ENCODE data around the gene KCNMA1.

KCNMA1 gene

DNA sequence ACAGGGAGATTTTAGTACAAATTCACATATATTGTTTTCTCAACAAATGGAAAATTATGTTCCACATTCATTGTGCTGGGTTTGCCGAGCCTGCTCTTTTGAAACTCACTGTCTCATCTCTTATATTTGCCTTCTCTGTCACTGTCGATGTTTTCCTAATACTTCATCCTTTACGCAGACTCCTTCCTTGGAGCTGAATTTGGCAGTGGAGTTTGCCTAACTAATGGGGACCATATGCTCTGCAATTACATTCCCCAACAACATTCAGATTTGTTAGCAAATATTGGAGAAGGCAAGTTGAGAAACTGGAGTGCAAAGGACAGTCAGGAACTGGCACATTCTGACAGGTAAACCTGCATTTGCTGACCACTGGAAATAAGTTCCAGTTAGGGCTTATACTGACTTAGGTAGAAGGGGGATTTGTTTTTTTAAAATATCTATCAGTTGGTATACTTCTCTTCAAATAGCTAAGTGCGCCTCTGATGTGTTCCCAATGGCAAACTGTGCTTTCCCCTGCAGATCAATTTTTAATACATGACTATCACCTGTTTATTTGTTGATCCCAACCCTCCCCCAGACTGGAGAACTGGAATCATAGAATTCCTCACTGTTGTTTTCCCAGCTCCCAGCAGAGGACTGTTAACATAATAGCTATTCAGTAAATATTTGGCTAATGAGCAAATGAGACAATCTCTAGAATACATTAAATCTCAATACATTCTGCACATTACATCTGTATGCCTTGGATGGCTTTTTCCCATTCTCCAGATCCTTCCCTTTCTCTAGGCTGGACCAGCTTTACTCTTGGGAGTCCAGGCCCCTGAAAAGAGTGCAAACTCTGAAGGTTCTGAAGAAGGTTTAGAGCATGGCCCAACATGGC is 769.3 kb downstream of the KCNMA1 start:
- DNase-seq (ENCODE audit: low read depth), result no peak
- TF ChIP-seq MYC (IDR thresholded peaks at IDR 0.05; ENCODE audit: low read depth, low read length) (no peak), POLR2A (IDR thresholded peaks at IDR 0.05; ENCODE audit: extremely low read depth, insufficient read length) (no peak)
- TF ChIP-seq, protein P1, sequence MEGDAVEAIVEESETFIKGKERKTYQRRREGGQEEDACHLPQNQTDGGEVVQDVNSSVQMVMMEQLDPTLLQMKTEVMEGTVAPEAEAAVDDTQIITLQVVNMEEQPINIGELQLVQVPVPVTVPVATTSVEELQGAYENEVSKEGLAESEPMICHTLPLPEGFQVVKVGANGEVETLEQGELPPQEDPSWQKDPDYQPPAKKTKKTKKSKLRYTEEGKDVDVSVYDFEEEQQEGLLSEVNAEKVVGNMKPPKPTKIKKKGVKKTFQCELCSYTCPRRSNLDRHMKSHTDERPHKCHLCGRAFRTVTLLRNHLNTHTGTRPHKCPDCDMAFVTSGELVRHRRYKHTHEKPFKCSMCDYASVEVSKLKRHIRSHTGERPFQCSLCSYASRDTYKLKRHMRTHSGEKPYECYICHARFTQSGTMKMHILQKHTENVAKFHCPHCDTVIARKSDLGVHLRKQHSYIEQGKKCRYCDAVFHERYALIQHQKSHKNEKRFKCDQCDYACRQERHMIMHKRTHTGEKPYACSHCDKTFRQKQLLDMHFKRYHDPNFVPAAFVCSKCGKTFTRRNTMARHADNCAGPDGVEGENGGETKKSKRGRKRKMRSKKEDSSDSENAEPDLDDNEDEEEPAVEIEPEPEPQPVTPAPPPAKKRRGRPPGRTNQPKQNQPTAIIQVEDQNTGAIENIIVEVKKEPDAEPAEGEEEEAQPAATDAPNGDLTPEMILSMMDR (IDR thresholded peaks at IDR 0.05; ENCODE audit: low read depth, low read length), result no peak
- TF ChIP-seq, protein P2, sequence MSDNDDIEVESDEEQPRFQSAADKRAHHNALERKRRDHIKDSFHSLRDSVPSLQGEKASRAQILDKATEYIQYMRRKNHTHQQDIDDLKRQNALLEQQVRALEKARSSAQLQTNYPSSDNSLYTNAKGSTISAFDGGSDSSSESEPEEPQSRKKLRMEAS (IDR thresholded peaks at IDR 0.05; ENCODE audit: low read depth, low read length), result no peak
- no peak overlapping the region for H3K4me3 ChIP-seq (ENCODE audit: low read depth, low read length)

DNA sequence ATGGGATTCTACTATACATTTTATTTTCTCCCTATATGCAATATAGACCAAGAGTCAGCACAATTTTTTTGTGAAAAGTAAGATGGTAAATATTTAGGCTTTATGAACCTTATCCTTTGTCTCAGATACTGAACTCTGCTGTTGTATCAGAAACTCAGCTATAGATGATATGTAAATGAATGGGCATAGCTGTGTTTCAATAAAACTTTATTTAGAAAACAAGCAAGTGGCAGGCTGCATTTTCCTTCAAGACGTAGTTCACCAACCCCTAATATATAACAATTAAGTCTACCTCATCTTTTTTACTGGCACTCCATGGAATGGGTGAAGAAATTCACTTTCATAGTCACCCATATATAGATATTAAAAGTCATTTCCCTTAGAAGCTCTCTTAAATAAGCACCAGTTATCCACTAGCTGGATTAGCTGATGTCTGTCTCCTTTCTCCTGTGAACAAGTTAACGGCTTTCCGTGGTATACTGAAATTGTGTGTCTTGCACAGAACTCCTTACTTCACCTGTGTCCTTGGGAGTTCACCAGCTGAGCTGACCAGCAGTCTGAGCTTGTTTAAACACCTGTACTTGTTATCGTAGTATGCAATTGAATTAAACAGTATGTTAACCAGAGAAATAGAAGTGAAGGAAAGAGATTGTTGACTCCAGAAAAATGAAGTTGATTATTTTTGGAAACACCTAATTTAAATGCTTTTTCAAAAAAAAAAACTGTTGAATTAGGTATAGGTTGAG is 770.6 kb downstream of the KCNMA1 start:
- TF ChIP-seq POLR2A (IDR thresholded peaks at IDR 0.05; ENCODE audit: extremely low read depth, insufficient read length) (no peak), MYC (IDR thresholded peaks at IDR 0.05; ENCODE audit: low read depth, low read length) (no peak)
- TF ChIP-seq, protein P1 (IDR thresholded peaks at IDR 0.05; ENCODE audit: low read depth, low read length), result no peak
- TF ChIP-seq, protein P2 (IDR thresholded peaks at IDR 0.05; ENCODE audit: low read depth, low read length), result no peak

DNA sequence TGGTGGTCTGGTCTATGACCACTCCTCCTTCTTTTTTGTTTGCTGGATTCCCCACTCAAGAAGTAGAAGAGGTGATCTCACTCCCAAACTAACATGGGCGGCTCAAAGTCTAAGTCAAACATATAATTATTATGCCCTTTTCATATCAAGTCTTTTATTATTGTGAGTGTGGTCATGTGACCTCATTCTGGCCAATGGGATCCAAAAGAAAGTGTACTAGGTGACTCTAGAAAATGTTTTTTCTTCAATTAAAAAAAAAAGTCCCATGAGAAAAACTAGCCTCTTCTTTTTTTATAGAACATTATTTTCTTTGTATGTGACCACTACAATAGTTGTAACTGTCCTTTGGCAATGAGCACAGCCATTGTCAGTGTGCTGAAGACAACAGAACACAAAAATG is 772.7 kb downstream of the KCNMA1 start:
- no peak overlapping the region for H3K4me3 ChIP-seq (ENCODE audit: low read depth, low read length)
- DNase-seq (ENCODE audit: low read depth), result no peak
- TF ChIP-seq POLR2A (IDR thresholded peaks at IDR 0.05; ENCODE audit: extremely low read depth, insufficient read length), result no peak
- TF ChIP-seq, protein P1 (IDR thresholded peaks at IDR 0.05; ENCODE audit: low read depth, low read length), result no peak
- TF ChIP-seq MYC (IDR thresholded peaks at IDR 0.05; ENCODE audit: low read depth, low read length), result no peak
- TF ChIP-seq, protein P2 (IDR thresholded peaks at IDR 0.05; ENCODE audit: low read depth, low read length), result no peak

More for the DNA sequence above, 770.6 kb downstream of the KCNMA1 start:
- DNase-seq (ENCODE audit: low read depth), result no peak
- H3K4me3 ChIP-seq (ENCODE audit: low read depth, low read length), result no peak overlapping the region

DNA sequence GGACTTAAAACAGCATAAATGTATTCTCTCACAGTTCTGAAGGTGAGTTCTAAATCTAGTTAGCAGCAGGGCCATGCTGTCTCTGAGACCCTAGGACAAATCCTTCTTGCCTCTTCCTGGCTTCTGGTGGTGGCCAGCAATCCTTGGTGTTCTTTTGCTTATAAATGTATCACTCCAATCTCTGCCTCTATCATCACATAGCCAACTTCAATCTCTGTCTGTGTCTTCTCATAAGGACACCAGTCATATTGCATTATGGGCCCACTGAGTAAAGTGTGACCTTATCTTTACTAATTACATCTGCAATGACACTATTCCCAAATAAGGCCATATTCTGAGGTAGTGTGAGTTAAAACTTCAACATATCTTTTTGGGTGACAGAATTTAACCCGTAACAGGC is 778.9 kb downstream of the KCNMA1 start:
- H3K4me3 ChIP-seq (ENCODE audit: low read depth, low read length), result no peak overlapping the region
- TF ChIP-seq, protein P1 (IDR thresholded peaks at IDR 0.05; ENCODE audit: low read depth, low read length), result no peak
- TF ChIP-seq MYC (IDR thresholded peaks at IDR 0.05; ENCODE audit: low read depth, low read length) (no peak), POLR2A (IDR thresholded peaks at IDR 0.05; ENCODE audit: extremely low read depth, insufficient read length) (no peak)
- TF ChIP-seq, protein P2 (IDR thresholded peaks at IDR 0.05; ENCODE audit: low read depth, low read length), result no peak
- no peak for DNase-seq (ENCODE audit: low read depth)

DNA sequence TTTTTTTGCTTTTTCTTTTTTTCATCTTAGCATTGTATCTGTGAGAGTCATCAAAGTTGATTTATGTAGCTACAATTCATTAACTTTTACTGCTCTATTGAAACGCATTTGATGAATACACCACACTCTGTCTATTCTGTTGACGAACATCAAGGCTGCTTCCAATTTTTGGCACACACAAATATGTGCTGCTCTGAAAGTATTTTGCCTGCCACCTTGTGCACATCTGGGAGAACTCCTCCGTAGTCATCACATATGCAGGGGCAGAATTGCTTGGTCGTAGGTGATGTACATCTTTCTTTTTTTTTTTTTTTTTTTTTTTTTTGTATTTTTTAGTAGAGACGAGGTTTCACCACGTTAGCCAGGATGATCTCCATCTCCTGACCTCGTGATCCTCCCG is 796.8 kb downstream of the KCNMA1 start:
- TF ChIP-seq, protein P1 (IDR thresholded peaks at IDR 0.05; ENCODE audit: low read depth, low read length), result no peak
- TF ChIP-seq MYC (IDR thresholded peaks at IDR 0.05; ENCODE audit: low read depth, low read length) (no peak), POLR2A (IDR thresholded peaks at IDR 0.05; ENCODE audit: extremely low read depth, insufficient read length) (no peak)
- TF ChIP-seq, protein P2 (IDR thresholded peaks at IDR 0.05; ENCODE audit: low read depth, low read length), result no peak
- DNase-seq (ENCODE audit: low read depth), result no peak
- H3K4me3 ChIP-seq (ENCODE audit: low read depth, low read length), result no peak overlapping the region

Measured in NB4 (cell line).